ENCODE data around the gene USP46.

USP46 gene

DNA sequence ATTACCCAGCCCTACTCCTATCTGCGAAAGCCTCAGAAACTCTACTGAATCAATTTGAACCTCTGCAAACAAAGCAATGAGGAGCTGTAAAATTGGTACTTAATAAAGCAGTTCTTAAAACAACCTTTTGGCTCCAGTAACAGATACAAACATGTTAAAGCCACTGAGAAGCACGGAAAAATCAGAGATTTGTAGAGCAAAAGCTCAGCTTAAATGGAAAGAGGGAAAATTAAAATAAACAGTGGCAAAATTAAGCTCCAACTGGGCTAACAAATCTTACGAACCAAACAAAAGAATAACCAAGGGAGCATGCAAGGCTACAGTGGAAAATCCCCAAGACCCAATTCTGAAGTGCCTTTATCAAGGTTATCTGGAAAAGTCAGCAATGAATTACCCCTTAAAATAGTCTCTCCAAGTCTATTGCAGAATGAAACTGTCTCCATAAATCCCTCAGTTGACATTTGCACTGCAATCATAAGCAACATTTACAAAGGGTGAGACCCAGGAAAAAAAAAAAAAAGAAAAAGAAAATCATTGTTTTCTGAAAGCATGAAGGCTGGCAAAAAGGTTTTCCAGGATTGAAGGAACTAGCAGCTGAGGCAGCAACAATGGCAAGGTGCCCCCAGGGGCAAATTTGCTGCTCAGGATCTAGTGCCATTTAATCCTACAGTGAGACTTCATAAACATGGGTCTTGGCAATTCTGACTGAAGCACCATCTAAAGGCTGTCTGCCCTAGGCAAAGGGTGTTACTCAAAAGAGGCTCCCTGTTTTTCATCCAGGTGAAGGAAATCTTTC is 40.1 kb downstream of the USP46 start:
- no peak for DNase-seq (ENCODE audit: low spot score)

- no peak for DNase-seq (ENCODE audit: low spot score)
Measured at GRCh38 chr4:52617336-52618020, 41.6 kb downstream of the USP46 start.

DNA sequence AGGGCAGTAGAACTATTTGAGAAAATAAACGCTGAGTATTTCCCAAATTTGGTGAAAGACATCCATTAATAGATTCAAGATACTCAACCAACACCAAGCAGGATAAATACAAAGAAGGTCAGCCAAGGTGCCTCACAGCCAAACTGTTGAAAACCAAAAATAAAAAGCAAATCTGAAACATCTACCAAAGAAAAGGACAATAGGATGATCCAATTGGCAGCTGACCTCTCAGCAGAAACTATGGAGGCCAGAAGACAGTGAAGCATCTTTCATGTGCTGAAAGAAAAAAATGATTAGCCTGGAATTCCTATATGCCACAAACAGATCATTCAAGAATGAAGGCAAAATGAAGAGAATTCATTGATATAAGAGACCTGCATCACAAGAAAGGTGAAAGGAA is 44.9 kb downstream of the USP46 start:
- DNase-seq (ENCODE audit: low spot score): no peak

- DNase-seq (ENCODE audit: low spot score): no peak
Measured at GRCh38 chr4:52612341-52612740, 46.8 kb downstream of the USP46 start.

DNA sequence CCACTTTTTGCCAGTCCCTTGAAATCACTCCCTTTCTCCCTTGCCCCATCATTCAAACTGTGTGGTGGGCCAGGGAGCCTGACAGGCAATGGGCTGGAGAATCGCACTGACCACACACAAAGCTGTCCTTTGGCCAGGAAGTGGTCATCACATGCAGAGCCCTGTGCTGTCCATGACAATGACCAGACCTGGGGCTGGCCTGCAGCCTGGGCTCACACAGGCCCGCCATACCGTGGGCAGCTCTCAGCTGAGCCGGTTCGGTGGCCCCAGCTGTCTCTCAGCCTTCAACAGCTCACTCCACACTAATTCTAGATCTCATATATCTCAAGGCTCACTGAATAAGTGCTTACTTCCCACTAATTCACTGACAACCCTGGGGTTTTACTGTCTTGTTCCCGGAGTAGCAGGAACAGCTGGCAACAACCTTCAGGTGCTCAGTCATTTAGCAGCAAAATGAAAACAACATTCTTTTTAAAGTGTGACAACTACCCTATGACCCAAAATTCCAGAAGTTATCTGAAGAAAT is 48.0 kb downstream of the USP46 start:
- no peak for DNase-seq (ENCODE audit: low spot score)

DNA sequence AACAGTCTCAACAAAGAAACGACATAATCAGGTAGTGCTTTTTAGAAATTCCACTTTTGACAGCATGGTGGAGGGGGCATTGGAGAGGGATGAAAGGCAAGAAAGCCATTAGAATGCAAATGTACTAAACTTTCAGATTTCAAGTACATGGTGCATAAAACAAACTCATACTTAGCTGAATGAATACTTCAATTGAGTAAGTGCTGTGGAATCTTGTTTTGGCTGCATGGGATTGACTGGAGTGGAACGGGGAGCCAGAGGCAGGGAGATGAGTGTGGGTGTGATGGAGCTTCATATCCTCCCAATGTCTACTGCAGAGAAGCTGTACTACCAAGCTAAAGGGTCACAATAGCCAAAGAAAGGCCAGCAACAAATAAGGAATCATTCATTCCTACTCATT is 52.4 kb downstream of the USP46 start:
- DNase-seq (ENCODE audit: low spot score): no peak

DNA sequence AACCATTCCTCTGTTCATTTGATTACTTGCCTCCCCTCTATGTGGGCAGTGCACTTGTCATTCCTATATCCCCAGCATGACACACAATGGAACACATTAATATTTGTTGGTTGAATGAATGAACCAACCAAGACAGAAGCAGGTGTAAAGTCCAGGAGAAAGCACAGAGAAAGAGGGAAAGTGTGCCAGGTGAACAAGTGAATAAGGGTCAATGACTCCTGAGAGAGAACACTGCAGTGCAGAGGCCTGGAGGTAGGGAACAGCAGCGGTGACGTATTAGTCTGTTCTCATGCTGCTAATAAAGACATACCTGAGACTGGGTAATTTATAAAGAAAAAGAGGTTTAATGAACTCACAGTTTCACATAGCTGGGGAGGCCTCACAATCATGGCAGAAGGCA is 53.1 kb downstream of the USP46 start:
- DNase-seq (ENCODE audit: low spot score): no peak

- no peak for DNase-seq (ENCODE audit: low spot score)
Measured at GRCh38 chr4:52604215-52604614, 54.9 kb downstream of the USP46 start.

- no peak for DNase-seq (ENCODE audit: low spot score)
Measured at GRCh38 chr4:52600275-52600674, 58.8 kb downstream of the USP46 start.

DNA sequence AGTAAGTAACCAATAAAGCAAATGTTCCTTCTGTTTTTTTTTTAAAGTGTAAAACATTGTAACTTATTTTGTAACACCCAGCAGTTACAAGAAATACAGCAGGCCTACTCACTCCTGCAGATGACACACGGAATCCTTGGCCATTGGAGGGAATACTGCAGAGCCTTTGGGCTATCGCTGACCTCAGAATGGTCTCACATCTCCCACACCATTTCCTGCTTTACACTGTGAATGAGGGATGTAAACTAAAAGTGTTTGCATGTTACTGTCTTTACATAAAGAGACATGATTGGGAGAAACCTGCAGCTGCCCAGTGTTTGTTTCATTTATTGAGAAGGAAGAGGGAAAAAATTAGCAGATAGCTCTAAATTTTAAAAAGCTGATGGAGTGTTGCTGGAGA is 64.1 kb downstream of the USP46 start:
- no peak for DNase-seq (ENCODE audit: low spot score)

DNA sequence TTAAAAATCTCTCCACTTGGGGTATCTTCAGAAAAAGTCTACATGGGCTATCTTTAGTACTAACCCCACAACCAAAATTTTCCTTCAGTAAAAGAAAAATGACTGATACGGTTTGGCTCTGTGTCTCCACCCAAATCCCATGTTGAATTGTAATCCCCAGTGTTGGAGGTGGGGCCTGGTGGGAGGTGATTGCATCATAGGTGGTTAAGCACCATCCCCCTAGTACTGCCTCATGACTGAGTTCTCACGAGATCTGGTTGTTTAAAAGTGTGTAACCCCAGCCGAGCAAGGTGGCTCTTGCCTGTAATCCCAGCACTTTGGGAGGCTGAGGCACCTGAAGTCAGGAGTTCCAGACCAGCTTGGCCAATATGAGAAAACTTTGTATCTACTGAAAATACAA is 66.8 kb downstream of the USP46 start:
- DNase-seq (ENCODE audit: low spot score): no peak

DNA sequence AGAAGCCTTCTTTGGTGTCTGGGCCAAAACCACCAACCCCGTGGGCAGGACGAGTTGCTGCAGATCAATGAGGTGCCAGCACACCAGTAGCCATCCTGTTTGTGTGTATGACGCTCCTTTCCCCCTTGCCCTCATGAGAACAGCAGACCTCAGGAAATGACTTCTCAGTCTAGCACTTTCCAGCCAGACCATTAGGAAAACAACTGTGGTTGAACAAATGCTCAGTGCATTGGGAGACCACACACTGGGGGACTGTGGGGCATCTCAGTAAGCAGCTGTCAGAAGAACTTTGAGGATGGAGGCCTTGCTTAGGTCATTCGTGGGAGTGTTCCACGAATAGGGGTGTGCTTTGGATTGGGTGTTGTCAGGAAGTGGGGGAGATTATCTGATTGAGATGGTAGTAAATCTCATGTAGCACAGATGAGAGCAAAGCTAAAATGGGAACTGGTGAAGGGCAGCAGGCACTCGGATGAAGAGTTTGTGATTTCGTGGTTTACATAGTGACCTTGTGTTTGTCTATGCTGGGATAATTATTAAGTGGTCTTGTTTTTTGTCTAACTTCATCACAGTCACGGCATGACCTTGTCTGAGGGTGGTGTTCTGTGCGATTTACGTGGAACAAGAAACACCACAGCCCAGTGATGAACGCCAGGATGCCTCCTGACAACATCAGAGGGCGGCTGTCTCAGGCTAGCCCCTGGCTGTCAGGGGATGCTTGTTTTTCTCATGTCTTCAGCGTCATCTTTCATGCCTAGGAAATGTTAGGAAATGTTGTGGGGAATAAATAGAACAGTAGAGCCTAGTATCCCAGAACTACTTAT is 70.1 kb downstream of the USP46 start:
- no peak for DNase-seq (ENCODE audit: low spot score)

- DNase-seq (ENCODE audit: low spot score): peak; percentile 3
Measured at GRCh38 chr4:52588097-52588496, 71.0 kb downstream of the USP46 start.

DNA sequence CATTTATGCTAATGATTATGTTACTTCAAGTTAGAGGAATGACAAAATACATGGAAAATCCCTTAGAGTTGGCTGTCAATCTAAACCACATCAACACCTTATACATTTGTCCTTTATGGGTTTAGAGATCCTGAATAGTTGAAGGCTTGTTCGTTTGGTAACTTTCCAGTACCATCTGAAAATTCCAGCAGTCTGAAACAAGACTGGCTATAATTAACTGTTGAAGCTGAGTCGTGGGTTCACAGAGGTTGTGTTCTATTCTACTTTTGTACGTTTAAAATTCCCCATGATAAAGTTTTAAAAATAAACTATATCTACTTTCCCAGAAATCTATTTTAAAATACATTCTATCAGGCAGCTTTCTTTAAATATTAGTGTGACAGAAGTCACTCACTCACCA is 73.0 kb downstream of the USP46 start:
- DNase-seq (ENCODE audit: low spot score): no peak

- no peak for DNase-seq (ENCODE audit: low spot score)
Measured at GRCh38 chr4:52585379-52585778, 73.7 kb downstream of the USP46 start.

DNA sequence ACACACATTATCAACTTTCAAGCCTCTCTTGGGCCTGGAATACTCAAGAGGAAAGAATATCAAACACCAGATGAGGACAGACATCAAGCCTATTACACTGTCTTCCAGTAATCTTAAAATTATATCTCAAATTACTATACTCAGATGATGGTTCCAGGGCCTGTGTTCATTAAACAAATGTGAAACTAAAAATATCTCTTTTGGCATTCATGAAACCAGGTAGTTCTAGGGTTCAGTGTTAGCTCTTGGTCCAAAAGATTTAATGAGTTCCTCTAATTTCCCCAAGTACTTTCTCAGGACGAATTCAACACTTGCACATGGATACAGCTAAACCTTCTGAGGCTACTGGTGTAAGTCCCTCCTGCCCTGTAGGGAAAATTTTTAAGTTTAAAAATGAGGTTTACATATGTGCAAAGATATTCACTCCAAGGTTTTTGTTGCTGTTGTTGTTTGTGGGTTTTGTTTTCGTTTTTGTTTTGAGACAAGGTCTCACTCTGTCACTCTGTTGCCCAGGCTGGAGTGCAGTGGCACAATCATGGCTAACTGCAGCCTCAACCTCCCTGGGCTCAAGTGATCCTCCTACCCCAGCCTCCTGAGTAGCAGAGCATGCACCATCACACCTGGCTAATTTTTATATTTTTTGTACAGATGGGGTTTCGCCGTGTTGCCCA is 79.4 kb downstream of the USP46 start:
- DNase-seq (ENCODE audit: low spot score): no peak

DNA sequence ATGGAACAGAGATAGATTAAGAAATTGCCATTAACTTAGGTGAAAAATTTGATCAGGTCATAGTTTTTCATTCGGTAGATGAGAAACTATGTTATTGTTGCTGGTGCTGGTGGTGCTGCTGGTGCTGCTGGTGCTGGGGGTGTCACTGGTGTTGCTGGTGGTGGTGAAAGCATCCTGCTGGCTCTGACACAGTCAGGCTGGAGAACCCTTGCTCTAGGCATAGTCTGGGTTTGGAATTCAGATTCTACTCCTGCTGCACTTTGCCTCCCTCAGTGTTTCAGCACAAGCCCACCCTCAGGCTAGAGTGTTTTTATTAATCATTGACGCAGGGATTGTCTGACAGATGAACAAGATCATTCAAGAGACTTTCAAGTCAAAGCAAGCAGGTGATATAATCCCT is 80.2 kb downstream of the USP46 start:
- no peak for DNase-seq (ENCODE audit: low spot score)

DNA sequence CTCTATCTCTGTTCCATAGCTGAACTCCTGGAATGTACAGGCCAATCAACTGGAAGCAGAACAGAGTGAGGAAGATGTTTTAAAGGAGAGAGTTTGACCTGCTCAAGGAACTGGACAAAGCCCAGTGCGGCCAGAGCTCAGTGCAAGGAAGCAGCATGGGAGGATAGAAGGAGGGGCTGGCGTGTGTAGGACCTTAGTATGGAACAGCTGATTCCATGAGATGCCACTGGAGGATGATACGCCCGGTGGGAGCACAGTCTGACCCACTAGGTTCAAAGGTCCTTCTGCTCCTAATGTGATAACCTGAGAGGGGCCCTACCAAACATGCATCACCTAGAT is 81.5 kb downstream of the USP46 start:
- no peak for DNase-seq (ENCODE audit: low spot score)

- DNase-seq (ENCODE audit: low spot score): peak; percentile 31
Measured at GRCh38 chr4:52576961-52577623, 82.0 kb downstream of the USP46 start.

DNA sequence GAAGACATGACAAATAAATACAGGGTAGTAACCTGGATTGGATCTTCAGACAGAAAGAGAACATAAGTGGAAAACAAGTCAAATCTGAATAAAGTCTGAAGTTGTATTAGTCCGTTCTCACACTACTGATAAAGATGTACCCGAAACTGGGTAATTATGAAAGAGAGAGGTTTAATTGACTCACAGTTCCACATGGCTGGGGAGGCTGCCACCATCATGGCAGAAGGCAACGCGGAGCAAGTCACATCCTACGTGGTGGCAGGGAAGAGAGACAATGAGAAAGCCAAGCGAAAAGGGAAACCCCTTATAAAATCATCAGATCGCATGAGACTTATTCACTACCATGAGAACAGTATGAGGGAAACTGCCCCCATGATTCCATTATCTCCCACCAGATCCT is 82.8 kb downstream of the USP46 start:
- DNase-seq (ENCODE audit: low spot score): no peak

GRCh38 chr4:52575406-52575805 is 83.7 kb downstream of the USP46 start:
- no peak for DNase-seq (ENCODE audit: low spot score)

GRCh38 chr4:52574036-52574435 is 85.1 kb downstream of the USP46 start:
- no peak for DNase-seq (ENCODE audit: low spot score)

All from RKO (cell line).